Measurements from ENCODE around the gene UBR3.
"Not testable (repeated sequence)": the region's sequence is repeated elsewhere in the genome, so short reads cannot be mapped to it uniquely, and the experiment has no call there.

UBR3 gene

DNA sequence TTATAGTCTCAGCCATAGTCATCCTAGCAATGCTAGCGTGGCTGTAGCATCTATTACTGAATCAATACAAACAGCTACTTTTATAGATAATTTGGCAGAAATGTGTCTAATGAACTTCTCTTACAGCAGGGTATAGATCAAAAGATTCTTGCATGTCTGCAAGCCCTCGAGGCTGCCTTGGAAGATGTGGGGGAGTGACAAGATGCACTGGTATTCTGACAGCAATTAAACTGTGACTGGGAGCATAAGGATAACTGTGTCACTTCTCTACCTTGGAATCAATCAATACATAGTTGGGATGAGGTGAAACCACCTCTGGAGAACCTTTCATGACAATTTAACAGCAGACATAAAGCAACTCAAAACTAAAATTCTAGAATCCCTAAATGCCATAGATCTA, 291.4 kb downstream of the UBR3 start:
- no peak for TF ChIP-seq ZNF521 (tag by site-specific recombination; IDR thresholded peaks at IDR 0.05)
- no peak for TF ChIP-seq MYNN (tag by site-specific recombination; IDR thresholded peaks at IDR 0.05; ENCODE audit: borderline replicate concordance)
- no peak for TF ChIP-seq TCF7L2 (IDR thresholded peaks at IDR 0.05; ENCODE audit: borderline replicate concordance, low read depth, low read length)
- TF ChIP-seq ZNF202 (tag by site-specific recombination; IDR thresholded peaks at IDR 0.05; ENCODE audit: borderline replicate concordance) = no peak
- no peak for TF ChIP-seq ZBTB48 (tag by site-specific recombination; IDR thresholded peaks at IDR 0.05)
- no peak for TF ChIP-seq ZNF449 (tag by site-specific recombination; IDR thresholded peaks at IDR 0.05)
- no peak for TF ChIP-seq ZNF10 (tag by site-specific recombination; IDR thresholded peaks at IDR 0.05)
- no peak for TF ChIP-seq MZF1 (tag by site-specific recombination; IDR thresholded peaks at IDR 0.05; ENCODE audit: borderline replicate concordance)
- Histone ChIP-seq H3K27ac (ENCODE audit: extremely low read depth, low read depth, low read length) (no peak overlapping the region), H3K4me3 (ENCODE audit: low read depth, low read length) (no peak overlapping the region), H3K9me3 (ENCODE audit: control insufficient read depth, insufficient read depth, low read depth, low read length) (no peaks in the 10 kb centered on the region), H3K36me3 (ENCODE audit: control insufficient read depth in 2 of 2, insufficient read depth in 1 of 2, low read length in 2 of 2) (no peaks in the 10 kb centered on the region), H3K4me1 (ENCODE audit: control insufficient read depth, insufficient read depth, low read length) (no peaks in the 10 kb centered on the region)
- CTCF ChIA-PET = no interaction called here
- POLR2A ChIA-PET = no interaction called here

- H3K4me3 ChIP-seq (ENCODE audit: low read depth, low read length); H3K27ac ChIP-seq (ENCODE audit: extremely low read depth, low read depth, low read length); CTCF ChIA-PET; H3K36me3 ChIP-seq (ENCODE audit: control insufficient read depth in 2 of 2, insufficient read depth in 1 of 2, low read length in 2 of 2); H3K4me1 ChIP-seq (ENCODE audit: control insufficient read depth, insufficient read depth, low read length); POLR2A ChIA-PET; H3K9me3 ChIP-seq (ENCODE audit: control insufficient read depth, insufficient read depth, low read depth, low read length): not testable (repeated sequence)
These were observed 292.1 kb downstream of the UBR3 start for GRCh38 chr2:170119326-170119725.

DNA sequence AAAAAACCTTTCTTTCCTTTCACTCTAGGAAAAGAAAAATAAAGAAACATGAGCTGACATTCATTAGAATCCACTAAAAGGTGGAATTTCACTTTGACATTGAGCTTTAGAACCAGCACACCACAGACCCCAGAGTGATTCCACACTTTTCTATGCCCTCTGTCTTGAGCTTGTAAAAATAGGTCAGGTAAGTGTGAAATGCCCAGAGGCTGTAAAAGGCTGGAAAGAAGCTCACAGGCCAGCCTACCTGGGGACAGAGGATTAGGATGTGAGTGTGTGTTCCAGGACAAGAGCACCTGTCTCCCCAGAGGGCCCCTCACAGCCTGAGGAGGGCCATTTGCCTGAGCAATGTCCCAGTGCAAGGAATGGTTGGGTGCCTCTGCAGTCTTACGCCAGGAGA, 294.4 kb downstream of the UBR3 start:
- CTCF ChIA-PET = no interaction called here
- TF ChIP-seq ZNF211 (tag by site-specific recombination; IDR thresholded peaks at IDR 0.05; ENCODE audit: low read depth) = no peak
- TF ChIP-seq, protein P1, sequence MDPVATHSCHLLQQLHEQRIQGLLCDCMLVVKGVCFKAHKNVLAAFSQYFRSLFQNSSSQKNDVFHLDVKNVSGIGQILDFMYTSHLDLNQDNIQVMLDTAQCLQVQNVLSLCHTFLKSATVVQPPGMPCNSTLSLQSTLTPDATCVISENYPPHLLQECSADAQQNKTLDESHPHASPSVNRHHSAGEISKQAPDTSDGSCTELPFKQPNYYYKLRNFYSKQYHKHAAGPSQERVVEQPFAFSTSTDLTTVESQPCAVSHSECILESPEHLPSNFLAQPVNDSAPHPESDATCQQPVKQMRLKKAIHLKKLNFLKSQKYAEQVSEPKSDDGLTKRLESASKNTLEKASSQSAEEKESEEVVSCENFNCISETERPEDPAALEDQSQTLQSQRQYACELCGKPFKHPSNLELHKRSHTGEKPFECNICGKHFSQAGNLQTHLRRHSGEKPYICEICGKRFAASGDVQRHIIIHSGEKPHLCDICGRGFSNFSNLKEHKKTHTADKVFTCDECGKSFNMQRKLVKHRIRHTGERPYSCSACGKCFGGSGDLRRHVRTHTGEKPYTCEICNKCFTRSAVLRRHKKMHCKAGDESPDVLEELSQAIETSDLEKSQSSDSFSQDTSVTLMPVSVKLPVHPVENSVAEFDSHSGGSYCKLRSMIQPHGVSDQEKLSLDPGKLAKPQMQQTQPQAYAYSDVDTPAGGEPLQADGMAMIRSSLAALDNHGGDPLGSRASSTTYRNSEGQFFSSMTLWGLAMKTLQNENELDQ (tag by site-specific recombination; IDR thresholded peaks at IDR 0.05; ENCODE audit: low read depth) = no peak
- TF ChIP-seq SP2 (tag by site-specific recombination; IDR thresholded peaks at IDR 0.05) = no peak
- Histone ChIP-seq H3K4me3 (ENCODE audit: low read depth, low read length) (no peak overlapping the region), H3K36me3 (ENCODE audit: control insufficient read depth in 2 of 2, insufficient read depth in 1 of 2, low read length in 2 of 2) (no peaks in the 10 kb centered on the region), H3K4me1 (ENCODE audit: control insufficient read depth, insufficient read depth, low read length) (no peaks in the 10 kb centered on the region), H3K27ac (ENCODE audit: extremely low read depth, low read depth, low read length) (no peak overlapping the region), H3K9me3 (ENCODE audit: control insufficient read depth, insufficient read depth, low read depth, low read length) (no peaks in the 10 kb centered on the region)
- POLR2A ChIA-PET = no interaction called here

- H3K4me1 ChIP-seq (ENCODE audit: control insufficient read depth, insufficient read depth, low read length) = no peaks in the 10 kb centered on the region
- no peak overlapping the region for H3K27ac ChIP-seq (ENCODE audit: extremely low read depth, low read depth, low read length)
- ChIA-PET POLR2A (no interaction called here), CTCF (no interaction called here)
- no peaks in the 10 kb centered on the region for H3K36me3 ChIP-seq (ENCODE audit: control insufficient read depth in 2 of 2, insufficient read depth in 1 of 2, low read length in 2 of 2)
- no peaks in the 10 kb centered on the region for H3K9me3 ChIP-seq (ENCODE audit: control insufficient read depth, insufficient read depth, low read depth, low read length)
- no peak overlapping the region for H3K4me3 ChIP-seq (ENCODE audit: low read depth, low read length)
- no peak for TF ChIP-seq ZNF426 (tag by site-specific recombination; IDR thresholded peaks at IDR 0.05)
- no peak for TF ChIP-seq ZNF423 (tag by site-specific recombination; IDR thresholded peaks at IDR 0.05)
- no peak for TF ChIP-seq ZNF274 (IDR thresholded peaks at IDR 0.05; ENCODE audit: low read length)
- TF ChIP-seq ZNF274 (tag by site-specific recombination; IDR thresholded peaks at IDR 0.05; ENCODE audit: borderline replicate concordance) = no peak
- no peak for TF ChIP-seq ZNF707 (tag by site-specific recombination; IDR thresholded peaks at IDR 0.05)
- no peak for TF ChIP-seq ZNF202 (tag by site-specific recombination; IDR thresholded peaks at IDR 0.05; ENCODE audit: borderline replicate concordance)
- TF ChIP-seq, protein P2, sequence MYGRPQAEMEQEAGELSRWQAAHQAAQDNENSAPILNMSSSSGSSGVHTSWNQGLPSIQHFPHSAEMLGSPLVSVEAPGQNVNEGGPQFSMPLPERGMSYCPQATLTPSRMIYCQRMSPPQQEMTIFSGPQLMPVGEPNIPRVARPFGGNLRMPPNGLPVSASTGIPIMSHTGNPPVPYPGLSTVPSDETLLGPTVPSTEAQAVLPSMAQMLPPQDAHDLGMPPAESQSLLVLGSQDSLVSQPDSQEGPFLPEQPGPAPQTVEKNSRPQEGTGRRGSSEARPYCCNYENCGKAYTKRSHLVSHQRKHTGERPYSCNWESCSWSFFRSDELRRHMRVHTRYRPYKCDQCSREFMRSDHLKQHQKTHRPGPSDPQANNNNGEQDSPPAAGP (tag by site-specific recombination; IDR thresholded peaks at IDR 0.05) = no peak
- no peak for TF ChIP-seq ZNF558 (tag by site-specific recombination; IDR thresholded peaks at IDR 0.05)
- TF ChIP-seq ZNF449 (tag by site-specific recombination; IDR thresholded peaks at IDR 0.05) = no peak
- no peak for TF ChIP-seq ZNF623 (tag by site-specific recombination; IDR thresholded peaks at IDR 0.05)
- no peak for TF ChIP-seq ZNF600 (tag by site-specific recombination; IDR thresholded peaks at IDR 0.05)
- no peak for TF ChIP-seq MEIS1 (CRISPR knock-in tag; IDR thresholded peaks at IDR 0.05; ENCODE audit: borderline replicate concordance)
These were observed 295.8 kb downstream of the UBR3 start for GRCh38 chr2:170122883-170123547.
